LNCAP (cell line): ENCODE data around the gene NOC2L.

Source experiments
- TF ChIP-seq, protein P1 (sequence below): fragments of 450-650 bp; IDR thresholded peaks from 2 replicates; pipeline ENCODE4 v1.5.1; 2017; ENCODE audit warnings: mild to moderate bottlenecking

Gene NOC2L

DNA sequence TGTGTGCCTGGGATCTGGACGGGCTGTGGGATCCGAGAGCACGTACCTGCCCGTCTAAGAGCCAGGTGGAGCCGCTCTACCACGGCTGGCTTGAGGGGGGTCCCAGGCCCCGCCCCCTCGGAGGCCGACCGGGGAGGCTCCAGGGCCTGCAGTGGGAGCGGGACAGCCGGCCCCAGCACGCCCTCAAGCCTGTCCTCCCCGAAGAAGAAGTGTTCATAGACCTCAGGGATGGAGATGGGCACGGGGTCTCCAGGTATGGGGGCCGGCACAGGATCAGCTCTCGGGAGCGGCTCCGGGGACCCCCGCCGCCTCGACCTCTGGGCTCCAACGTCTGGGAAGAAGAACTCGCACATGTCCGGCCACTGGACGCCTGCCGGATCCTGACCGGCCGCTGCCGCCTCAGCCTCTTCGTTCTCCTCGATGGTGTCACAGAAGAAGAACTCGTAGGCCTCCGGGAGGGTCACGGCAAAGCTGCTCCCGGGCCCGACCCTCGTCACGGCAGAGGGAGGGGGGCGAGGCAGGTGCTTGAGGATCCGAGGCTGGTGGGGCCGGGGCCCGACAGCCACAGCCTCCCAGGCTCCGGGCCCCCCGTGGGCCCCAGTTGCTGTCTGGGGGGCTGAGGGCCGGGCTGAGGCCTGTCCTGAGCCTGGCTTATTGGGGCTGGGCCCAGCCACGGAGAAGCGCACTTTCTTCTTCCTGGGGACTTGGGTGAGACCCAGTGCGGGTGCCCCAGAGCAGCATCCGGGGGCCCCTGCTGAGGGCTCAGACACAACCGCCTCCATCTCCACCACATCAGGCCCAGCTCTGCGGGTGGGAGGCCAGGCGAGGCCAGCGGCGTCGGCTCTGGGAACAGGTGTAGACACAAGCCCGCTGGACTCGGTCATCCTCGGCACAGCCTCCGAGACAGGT is 20.0 kb upstream of the NOC2L start:
- TF ChIP-seq, protein P1, sequence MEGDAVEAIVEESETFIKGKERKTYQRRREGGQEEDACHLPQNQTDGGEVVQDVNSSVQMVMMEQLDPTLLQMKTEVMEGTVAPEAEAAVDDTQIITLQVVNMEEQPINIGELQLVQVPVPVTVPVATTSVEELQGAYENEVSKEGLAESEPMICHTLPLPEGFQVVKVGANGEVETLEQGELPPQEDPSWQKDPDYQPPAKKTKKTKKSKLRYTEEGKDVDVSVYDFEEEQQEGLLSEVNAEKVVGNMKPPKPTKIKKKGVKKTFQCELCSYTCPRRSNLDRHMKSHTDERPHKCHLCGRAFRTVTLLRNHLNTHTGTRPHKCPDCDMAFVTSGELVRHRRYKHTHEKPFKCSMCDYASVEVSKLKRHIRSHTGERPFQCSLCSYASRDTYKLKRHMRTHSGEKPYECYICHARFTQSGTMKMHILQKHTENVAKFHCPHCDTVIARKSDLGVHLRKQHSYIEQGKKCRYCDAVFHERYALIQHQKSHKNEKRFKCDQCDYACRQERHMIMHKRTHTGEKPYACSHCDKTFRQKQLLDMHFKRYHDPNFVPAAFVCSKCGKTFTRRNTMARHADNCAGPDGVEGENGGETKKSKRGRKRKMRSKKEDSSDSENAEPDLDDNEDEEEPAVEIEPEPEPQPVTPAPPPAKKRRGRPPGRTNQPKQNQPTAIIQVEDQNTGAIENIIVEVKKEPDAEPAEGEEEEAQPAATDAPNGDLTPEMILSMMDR = no peak

DNA sequence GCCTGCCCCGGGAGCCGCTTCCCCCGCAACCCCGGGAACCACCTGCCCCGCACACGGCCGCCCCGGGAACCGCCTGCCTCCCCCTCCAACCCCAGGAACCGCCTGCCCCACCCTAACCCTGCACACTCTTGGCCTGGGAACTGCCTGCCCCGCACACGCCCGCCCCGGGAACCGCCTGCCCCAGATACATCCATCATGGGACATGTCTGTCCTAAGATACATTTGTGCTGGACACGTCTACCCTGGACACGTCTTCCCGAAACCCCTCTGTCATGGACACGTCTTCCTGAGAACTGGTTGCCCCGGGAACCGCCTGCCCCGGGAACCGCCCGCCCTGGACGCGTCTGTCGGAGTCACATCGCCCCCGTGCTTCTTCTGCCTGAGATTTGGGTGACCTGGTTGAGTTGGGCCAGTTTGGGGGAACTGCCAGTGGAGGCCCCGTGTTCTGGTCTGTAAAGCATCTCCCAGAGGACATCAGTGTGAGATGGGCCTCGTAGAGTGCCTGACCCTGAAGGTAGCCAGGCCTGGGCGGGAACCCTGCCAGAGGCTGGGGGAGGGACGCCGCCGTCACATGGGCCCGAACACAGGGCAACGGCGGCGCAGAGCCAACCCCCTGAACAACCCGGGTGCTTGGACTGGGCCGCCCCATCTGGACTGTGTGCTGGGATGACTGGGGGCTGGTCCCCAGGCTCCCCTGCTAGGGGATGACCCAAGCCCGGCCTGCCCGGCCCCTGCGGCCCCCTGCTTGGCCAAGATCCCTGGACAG is 19.2 kb upstream of the NOC2L start:
- TF ChIP-seq, protein P1 = no peak

DNA sequence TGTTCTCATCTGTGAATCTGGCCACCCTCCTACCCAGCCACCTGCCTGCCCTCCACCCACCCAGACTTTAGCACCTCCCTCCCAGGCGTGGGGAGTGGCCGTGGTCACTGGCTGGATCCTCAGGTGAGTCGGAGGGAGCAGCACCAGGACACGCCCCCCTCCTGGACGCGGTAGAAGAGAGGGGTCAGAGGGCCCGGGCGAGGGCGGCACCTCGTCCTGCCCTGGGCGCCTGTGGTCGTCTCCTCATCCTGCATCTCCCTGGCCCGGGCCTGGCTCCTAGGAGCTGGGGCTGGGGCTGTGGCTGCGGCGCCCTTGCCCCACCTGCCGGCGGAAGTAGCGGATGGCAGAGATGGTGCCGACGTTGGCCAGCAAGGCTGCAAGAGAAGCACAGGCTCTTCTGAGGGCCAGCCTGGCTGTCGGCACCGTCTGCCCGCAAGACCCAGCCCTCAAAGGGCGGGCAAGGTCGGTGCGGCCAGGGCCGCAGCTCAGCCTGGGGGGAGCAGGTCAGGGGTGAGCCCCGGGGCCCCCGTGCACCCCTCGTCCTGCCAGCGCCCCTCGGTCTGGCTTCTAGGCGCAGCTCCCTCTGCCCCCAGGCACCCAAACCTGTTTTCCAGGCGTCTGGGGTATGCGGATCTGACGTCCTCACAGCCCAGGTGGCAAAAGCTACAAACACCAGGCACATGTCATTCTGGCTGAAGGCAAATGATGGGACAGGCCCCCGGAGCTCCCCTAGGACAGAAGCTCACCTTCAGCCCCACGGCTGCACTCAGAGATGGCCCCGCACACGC is 17.0 kb upstream of the NOC2L start:
- TF ChIP-seq, protein P1 = peak; percentile 56

DNA sequence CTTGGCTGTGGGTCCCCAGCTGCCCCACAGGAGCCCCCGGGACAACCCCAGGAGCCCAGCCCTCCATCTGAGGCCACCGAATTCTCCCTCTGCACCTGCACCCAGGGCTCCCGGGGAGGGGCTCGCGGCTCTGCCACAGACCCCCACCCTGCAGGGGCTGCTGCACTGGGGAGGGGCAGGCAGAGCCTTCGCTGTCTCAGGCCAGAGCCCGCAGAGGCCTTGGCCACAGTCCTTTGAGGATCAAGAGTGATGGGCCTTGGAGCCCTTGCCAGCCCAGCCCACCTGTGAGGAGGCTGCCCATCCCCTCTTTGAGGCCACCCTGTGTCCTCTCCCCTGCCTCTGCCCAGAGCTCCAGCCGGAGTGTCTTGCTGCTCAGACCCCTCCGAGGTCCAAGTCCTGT is 16.3 kb upstream of the NOC2L start:
- TF ChIP-seq, protein P1 = no peak

DNA sequence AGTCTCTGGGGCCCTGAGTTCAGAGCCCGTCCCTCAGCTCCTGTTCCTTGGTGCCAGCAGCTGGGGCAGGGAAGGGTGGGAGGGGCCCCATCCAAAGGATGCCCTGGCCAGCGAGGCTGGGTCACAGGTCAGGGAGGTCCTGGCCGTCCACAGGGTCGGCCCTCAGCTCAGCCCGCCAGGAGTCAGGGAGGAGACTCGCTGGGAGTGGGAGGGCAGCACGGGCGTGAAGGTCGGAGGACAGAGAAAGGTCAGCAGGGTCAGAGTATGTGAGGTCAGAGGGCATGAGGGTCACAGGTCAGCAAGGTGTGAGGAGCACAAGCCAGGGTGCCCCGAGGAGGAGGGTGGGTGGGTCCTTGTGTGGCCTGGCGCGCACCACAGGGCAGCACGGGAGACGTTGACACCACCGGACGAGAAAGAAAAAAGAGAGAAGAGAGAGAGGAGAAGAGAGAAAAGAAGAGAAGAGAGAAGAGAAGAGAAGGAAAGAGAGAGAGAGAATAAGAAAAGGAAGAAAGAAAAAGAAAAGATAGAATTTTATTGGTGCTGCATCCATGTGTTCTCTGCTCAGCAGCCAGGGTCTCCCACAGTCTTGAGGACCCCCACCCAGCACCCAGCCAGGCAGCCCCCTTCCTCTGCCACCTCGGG is 15.8 kb upstream of the NOC2L start:
- TF ChIP-seq, protein P1 = no peak

DNA sequence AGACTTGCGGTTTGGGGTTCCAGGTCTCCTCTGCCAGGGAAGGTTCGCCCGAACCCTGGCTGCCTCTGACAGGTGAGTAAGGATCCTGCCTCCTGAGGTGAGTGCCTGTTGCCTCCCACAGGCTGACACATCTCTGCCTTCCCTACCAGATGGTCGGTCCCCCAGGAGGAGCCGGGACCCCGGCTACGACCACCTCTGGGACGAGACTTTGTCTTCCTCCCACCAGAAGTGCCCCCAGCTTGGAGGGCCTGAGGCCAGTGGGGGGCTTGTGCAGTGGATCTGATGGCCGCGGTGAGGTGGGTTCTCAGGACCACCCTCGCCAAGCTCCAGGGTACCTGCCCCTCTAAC is 15.2 kb upstream of the NOC2L start:
- TF ChIP-seq, protein P1 = no peak
